Measurements from ENCODE around the gene TFEB. TPM values are rescaled to one million over a fixed set of nuclear protein-coding genes. Genes with fewer than 3 reads are reported as not detected.

TFEB gene
- total RNA-seq, 1 experiment from 2014 or later: 3.4 TPM

DNA sequence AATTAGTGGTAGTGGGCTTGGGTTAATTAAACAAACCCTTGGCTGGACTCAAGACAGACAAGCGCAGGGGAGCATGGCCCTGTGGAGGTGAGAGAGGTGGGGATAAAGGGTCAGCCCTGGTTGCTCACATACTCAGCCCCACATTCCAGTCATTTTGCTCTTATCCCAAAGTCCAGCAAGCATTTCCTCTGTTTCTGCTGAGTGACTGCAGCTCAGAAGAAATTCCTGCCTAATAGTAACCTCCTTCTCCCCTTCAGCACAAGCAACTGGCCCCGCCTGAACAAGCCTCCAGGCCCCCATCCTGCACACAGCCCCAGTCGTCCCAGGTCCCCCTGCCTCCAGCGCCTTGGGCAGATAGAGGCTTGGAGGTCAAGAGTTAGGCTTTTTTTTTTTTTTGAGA is 3.6 kb upstream of the TFEB start:
- H3K36me3 ChIP-seq: no peaks in the 10 kb centered on the region
- no peak overlapping the region for H3K4me3 ChIP-seq
- no peak overlapping the region for H3K27ac ChIP-seq
- peaks cover 4% of the 10 kb centered on the region; the same call in 1 of the 2 replicates for H3K4me1 ChIP-seq (replicated peaks)
- H3K27me3 ChIP-seq (replicated peaks): no peaks in the 10 kb centered on the region
- DNase-seq (ENCODE audit: low read depth in 1 of 2, low spot score in 2 of 2): no peak
- H3K9me3 ChIP-seq (replicated peaks): no peaks in the 10 kb centered on the region

DNA sequence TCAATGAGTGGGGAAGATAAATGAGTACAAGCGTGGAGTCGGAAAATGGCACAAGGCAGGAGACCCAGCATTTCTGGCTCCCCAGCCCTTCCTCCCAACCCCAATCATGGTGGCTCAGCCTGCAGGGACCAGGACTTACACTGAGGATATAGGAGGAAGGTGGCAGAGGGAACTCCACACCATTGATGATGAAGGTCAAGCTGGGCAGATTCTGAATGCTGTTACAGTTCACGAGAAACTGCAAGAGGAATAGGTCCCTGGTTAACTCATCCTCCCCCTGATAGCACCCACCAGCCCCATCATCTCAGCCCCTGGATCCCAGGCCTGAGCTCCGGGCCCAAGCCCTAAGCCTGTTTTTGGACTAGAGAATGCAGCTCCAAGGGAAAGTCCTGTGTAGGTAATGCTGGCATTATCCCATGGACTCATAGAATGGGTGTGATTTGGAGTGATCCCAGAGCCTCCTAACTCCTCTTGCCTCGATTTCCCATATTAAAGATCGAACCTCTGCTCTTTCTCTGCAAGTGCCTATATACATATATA is 2.3 kb upstream of the TFEB start:
- H3K27me3 ChIP-seq (replicated peaks): no peaks in the 10 kb centered on the region

DNA sequence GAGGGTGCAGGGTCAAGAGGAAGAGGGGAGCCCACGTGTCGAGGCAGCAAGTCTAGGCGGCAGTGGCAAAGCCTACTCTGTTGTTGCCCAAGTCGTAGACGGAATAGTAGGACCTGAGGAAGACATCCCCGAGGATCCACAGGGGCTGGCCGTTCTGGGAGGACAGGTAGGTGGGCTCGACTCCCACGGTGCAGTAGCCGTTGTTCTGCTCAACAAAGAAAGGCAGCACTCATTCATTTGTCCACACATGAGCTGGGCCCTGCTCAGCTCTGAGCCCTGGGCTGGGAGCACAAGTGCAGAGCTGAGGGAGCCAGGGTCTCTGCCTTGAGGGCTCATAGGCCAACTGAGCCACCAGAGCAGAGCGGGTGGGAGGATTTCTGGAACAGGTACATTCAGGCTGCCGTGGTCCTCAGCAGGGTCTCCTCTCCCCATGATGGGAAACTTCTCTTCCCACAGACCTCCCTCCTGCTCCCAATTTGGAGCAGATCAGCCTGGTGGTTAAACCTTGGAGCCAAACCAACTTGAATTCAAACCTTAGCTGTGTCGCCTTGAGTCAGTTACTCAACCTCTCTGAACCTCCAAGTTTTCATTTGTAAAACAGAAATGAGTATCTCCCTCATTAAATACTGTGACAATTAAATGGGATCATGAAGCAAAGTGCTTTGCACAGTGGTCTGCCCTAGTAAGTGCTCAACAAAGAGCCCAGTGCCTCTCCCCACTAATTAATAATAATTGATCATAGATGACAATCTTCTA is 1.6 kb upstream of the TFEB start:
- no peak overlapping the region for H3K4me3 ChIP-seq
- no peaks in the 10 kb centered on the region for H3K9me3 ChIP-seq (replicated peaks)
- H3K27me3 ChIP-seq (replicated peaks): no peaks in the 10 kb centered on the region
- H3K4me1 ChIP-seq (replicated peaks): peaks cover 17% of the 10 kb centered on the region
- no peak overlapping the region for H3K27ac ChIP-seq
- no peaks in the 10 kb centered on the region for H3K36me3 ChIP-seq
- DNase-seq (ENCODE audit: low read depth in 1 of 2, low spot score in 2 of 2): no peak

More for the DNA sequence above, 2.3 kb upstream of the TFEB start:
- DNase-seq (ENCODE audit: low read depth in 1 of 2, low spot score in 2 of 2): no peak
- Histone ChIP-seq H3K4me1 (replicated peaks) (peaks cover 16% of the 10 kb centered on the region), H3K4me3 (no peak overlapping the region), H3K36me3 (no peaks in the 10 kb centered on the region), H3K27ac (no peak overlapping the region), H3K9me3 (replicated peaks) (no peaks in the 10 kb centered on the region)

DNA sequence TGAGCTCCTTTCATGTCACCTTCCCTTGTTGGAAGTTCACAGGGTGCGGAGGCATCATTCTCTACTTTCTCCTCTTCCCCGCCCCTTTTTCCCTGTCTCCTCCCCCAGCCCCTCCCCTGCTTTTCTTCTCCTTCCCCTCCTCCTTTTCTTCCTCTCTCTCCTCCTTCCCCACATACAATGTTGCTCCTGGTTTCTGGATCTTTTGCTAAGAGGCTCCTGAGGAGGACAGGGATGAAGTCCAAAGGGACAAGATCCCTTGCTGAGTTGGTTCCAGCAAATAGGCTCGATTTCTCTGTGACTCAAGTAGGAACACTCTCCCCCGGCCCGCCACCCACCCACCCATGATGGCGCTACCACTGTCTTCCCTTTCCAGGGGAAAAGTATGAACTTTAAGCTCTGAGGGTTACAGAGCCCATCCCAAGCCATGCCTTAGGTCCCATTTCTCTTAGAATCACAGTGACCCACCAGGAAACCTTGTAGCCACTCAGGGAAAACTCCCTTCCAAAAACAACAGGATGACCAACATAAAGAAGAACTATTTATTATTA is 852 bp upstream of the TFEB start:
- Histone ChIP-seq H3K27ac (no peak overlapping the region), H3K4me3 (no peak overlapping the region), H3K4me1 (replicated peaks) (peaks cover 17% of the 10 kb centered on the region), H3K36me3 (no peaks in the 10 kb centered on the region), H3K27me3 (replicated peaks) (no peaks in the 10 kb centered on the region), H3K9me3 (replicated peaks) (no peaks in the 10 kb centered on the region)
- no peak for DNase-seq (ENCODE audit: low read depth in 1 of 2, low spot score in 2 of 2)

DNA sequence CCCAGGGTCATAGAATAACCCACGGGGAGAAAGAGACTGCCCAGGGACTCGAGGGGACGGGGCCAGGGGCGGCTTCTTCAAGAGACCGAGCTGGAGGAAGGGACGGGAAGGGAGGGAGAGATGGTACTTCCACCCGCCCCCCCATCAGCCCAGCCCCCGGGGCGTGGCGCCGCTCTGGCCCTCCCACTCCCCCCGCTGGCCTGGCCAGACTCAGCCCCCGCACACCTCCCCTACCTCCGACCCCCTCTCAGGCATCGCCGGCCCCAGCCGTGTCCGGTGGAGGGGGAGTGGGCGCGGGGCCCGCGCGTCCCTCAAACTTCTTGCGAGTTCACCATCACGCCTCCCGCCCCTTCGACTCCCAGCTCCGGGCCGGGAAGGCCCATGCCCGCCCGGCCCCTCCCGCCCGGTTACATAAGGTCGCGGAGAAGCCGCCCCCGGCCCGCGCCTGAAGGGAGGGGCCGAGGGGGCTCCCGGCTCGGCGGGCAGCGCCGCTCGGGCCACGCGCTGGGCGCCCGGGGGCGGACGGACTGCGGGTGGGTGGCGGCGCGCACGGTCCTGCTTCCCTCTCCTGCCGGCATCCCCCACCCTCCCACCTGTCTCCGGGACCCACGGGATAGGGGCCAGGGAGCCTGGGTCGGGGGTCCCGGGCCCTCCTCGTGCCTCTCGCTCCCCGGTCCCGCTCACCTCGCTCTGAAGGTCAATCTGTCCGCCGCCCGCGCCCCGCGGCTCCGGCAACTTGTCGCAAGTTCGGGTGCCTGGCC is 562 bp downstream of the TFEB start:
- Histone ChIP-seq H3K9me3 (replicated peaks) (no peaks in the 10 kb centered on the region), H3K4me3 (peak overlapping the region; percentile 66), H3K4me1 (replicated peaks) (peaks cover 17% of the 10 kb centered on the region), H3K27me3 (replicated peaks) (no peaks in the 10 kb centered on the region), H3K27ac (no peak overlapping the region), H3K36me3 (no peaks in the 10 kb centered on the region)
- peak; percentile 49 to 74 for DNase-seq (ENCODE audit: low read depth in 1 of 2, low spot score in 2 of 2)

DNA sequence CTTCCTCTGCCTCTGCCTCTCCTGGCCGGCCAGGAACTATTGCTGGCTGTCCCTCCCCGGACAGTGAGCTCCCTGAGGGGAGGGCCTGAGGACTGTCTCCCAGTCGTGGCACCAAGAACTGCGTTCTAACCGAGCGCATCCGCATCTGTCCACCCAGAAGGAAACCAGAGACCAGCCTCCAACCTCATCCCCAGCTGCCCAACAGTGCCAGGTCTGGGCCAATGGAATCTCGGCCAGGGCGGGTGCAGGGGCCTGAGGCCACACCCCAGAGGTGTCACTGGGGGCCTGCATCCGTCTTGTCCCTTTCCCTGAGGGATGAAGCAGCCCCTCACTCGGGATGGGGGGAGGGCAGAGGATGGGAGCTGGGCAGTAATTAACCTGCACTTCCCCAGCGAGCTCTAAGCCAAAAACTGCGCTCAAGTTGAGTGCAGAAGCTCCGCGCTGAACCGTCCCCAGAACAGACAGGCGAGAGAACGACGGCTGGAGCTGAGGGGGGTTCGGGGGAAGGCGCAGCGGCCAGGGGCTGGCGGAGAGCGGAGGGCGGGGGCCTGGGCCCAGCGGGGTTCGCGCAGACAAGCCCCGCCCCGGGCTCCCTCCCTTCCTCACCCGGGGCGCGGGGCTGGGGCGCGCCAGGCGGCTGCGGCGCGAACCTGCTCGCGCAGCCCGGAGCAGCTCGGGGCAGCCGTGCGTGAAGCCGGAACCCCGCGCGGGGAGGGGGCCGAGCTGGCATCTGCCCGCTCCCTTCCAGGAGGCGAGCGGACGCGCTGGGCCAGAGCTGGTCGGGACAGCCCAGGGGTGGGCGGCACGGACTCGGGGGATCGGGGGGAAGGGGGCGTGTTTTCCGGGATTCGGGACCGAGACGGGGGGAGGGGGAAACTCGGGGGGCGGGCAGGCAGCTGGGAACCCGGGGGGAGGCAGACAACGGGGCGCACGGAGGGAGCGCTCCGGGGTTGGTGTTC is 1.4 kb downstream of the TFEB start:
- no peaks in the 10 kb centered on the region for H3K36me3 ChIP-seq
- no peaks in the 10 kb centered on the region for H3K9me3 ChIP-seq (replicated peaks)
- H3K4me1 ChIP-seq (replicated peaks): peaks cover 17% of the 10 kb centered on the region
- peak; percentile 75 to 78 for DNase-seq (ENCODE audit: low read depth in 1 of 2, low spot score in 2 of 2)
- H3K4me3 ChIP-seq: peak overlapping the region; percentile 66
- no peak overlapping the region for H3K27ac ChIP-seq
- no peaks in the 10 kb centered on the region for H3K27me3 ChIP-seq (replicated peaks)

DNA sequence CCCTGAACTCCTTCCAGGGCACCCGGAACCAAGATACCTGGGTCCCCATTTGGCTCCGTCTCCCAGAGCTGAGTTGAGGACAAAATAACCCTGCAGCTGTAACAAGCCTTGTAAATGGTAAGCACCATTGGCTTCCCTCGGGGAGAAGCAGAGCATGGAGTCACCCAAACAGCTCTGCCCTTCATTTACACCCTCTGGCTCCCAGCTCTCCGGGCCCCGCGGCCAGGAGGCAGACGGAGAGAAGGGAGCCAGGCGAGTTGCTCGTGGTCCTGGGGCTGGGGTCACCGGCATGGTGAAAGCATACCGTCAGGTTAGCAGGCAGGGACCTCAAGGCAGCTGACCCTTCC is 2.1 kb downstream of the TFEB start:
- H3K4me1 ChIP-seq (replicated peaks): peaks cover 17% of the 10 kb centered on the region
- H3K36me3 ChIP-seq: no peaks in the 10 kb centered on the region
- peak overlapping the region; percentile 66 for H3K4me3 ChIP-seq
- DNase-seq (ENCODE audit: low read depth in 1 of 2, low spot score in 2 of 2): no peak
- H3K27me3 ChIP-seq (replicated peaks): no peaks in the 10 kb centered on the region
- no peak overlapping the region for H3K27ac ChIP-seq
- no peaks in the 10 kb centered on the region for H3K9me3 ChIP-seq (replicated peaks)

DNA sequence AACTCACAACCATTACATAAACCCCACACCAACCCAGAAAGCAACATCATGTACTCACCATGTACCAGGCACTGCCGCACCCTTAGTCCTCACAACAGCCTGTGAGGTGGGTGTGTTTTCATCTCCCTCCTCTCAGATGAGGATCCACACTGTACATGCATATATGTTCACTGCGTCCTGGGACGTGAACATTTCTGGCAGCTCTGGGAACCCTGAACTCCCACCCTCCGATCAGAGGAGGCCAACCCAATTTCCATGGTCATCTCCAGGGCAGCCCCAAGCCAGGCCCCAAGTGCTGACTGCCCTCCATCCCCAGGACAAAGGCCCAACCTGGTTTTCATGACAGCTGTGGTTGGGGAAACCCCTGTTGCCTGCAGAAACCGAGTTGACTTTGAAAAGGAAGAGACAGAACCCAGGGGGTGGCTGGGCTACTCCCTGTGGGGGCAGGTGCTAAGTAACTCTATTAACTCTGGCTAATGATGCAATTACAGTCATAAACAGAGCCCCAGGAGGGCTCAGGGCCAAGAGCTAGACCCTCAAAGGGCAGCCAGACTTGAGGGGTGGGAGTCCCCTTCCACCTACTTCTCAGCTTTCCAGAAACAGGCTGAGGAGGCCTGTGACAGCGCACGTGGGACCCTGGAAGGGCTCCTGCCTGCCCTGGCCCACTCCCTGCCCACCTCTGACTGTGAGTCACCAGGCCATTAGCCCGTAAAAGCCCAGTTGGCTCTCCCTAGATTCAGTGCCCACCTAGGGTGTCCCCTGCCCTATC is 2.6 kb downstream of the TFEB start:
- Histone ChIP-seq H3K9me3 (replicated peaks) (no peaks in the 10 kb centered on the region), H3K27ac (no peak overlapping the region), H3K4me3 (no peak overlapping the region), H3K36me3 (no peaks in the 10 kb centered on the region), H3K27me3 (replicated peaks) (no peaks in the 10 kb centered on the region), H3K4me1 (replicated peaks) (peaks cover 17% of the 10 kb centered on the region)
- DNase-seq (ENCODE audit: low read depth in 1 of 2, low spot score in 2 of 2): no peak

DNA sequence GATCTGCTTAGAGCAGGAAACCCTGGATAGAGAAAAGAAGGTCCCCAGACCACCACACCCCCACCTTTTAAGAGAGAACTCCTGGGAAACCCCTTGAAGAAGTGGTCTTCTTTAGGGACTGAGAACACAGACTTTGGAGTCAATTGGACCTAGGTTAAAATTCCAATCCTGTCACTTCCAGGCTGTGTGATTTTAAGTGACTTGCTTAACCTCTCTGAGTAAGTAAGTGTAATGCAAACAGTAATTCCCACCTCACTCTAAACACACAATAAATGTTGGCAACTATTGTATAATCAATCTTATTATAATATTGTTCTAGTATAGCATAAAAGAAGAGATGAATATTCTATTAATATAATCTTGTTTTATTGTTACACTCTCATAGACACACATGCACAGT is 3.3 kb downstream of the TFEB start:
- no peaks in the 10 kb centered on the region for H3K27me3 ChIP-seq (replicated peaks)

DNA sequence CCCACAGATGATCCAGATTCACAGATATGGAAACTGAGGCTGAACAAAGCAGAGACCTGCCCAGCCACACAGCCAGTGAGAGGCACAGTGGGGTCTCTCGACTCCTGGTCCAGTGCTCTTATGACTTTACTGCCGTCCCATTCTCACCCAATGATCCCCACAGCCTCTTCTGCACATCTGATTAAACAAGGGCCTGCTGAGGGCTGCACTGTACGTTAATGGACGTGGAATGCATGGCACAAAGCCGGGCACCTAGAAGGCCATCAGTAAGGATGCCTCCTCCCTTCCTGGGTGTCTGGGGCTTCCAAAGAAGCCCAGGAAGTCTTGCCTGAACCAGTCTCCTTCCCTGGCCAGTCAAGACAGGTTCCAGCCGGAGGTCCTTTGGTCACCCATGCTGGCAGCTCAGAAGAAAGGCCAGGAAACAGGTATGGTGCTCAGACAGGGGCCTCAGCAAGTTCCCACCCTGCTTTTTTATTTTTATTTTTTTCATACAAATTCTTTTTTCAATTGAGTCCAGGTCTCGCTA is 3.8 kb downstream of the TFEB start:
- Histone ChIP-seq H3K27me3 (replicated peaks) (no peaks in the 10 kb centered on the region), H3K36me3 (no peaks in the 10 kb centered on the region), H3K4me1 (replicated peaks) (peaks cover 17% of the 10 kb centered on the region), H3K4me3 (no peak overlapping the region), H3K9me3 (replicated peaks) (no peaks in the 10 kb centered on the region), H3K27ac (no peak overlapping the region)
- DNase-seq (ENCODE audit: low read depth in 1 of 2, low spot score in 2 of 2): no peak

More for the DNA sequence above, 3.3 kb downstream of the TFEB start:
- H3K4me1 ChIP-seq (replicated peaks): peaks cover 17% of the 10 kb centered on the region
- no peak overlapping the region for H3K4me3 ChIP-seq
- no peak for DNase-seq (ENCODE audit: low read depth in 1 of 2, low spot score in 2 of 2)
- H3K36me3 ChIP-seq: no peaks in the 10 kb centered on the region
- H3K9me3 ChIP-seq (replicated peaks): no peaks in the 10 kb centered on the region
- no peak overlapping the region for H3K27ac ChIP-seq

DNA sequence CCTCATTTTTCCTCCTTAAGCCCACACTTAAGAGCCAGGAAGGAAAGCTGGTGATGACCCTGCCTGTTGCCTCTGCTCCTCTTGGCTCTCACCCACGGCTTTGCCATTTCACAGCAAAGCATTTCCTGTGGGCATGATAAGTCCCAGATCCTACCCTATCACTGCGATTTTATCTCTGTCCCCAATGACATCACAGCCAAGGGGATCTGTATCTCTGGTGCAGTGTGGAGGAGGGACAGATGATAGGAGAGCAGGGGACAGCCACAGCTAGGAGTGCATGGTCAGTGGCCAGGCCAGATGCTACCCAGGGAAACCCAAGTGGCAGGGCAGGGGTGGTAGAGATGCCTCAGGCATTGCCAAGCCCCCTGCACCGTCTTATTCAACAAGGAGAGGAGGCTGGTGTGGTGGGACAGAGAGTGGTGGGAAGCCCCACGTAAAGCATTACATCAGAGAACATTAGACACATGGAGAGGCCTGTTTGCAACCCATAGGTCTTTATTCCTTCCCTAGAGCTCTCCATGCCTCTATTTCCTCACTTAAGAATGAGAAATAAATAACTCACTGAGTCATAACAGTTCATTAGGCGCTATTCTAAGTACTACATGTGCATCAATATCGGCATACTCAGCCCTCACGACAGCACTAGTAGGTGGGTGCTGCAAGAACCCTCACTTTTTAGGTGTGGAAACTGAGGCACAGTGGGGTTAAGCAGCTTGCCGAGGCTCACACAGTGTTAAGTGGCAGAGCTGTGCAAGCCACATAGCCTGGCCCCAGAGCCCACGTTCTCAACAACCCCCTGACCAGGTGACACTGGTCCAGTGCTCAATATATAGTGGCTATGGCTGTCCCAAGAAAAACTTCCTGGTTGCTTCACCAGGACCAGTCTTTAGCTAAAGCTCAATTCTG is 4.6 kb downstream of the TFEB start:
- Histone ChIP-seq H3K36me3 (no peaks in the 10 kb centered on the region), H3K4me1 (replicated peaks) (peaks cover 17% of the 10 kb centered on the region), H3K4me3 (no peak overlapping the region), H3K27me3 (replicated peaks) (no peaks in the 10 kb centered on the region), H3K27ac (no peak overlapping the region), H3K9me3 (replicated peaks) (no peaks in the 10 kb centered on the region)
- DNase-seq (ENCODE audit: low read depth in 1 of 2, low spot score in 2 of 2): no peak

DNA sequence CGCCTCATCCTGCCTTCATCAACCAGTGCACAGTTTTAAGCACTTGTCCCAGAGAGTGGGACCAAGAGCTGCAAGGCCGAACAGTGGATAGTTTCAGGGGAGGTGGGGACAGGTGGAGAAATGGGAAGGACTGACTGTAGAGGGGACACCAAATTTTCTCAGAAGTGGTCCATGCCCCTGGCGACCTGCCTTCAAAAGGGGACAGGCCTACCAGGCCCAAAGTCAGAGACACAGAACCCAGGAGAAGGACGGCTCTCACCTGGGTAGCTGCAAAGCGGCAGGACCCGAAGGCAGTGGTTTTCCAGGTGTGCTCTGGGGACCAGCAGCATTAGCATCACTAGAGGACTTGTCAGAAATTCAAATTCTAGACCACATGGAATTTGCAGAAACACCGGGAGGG is 5.8 kb downstream of the TFEB start:
- Histone ChIP-seq H3K27me3 (replicated peaks) (no peaks in the 10 kb centered on the region), H3K4me1 (replicated peaks) (peaks cover 14% of the 10 kb centered on the region), H3K36me3 (no peaks in the 10 kb centered on the region), H3K27ac (no peak overlapping the region), H3K4me3 (no peak overlapping the region), H3K9me3 (replicated peaks) (no peaks in the 10 kb centered on the region)
- no peak for DNase-seq (ENCODE audit: low read depth in 1 of 2, low spot score in 2 of 2)
